ENCODE measurements around the gene APOBEC3G. TPM values are rescaled to one million over a fixed set of nuclear protein-coding genes. Genes with fewer than 3 reads are reported as not detected.

APOBEC3G gene
- total RNA-seq, 1 donor from 2014 or later, result 9.7 TPM

DNA sequence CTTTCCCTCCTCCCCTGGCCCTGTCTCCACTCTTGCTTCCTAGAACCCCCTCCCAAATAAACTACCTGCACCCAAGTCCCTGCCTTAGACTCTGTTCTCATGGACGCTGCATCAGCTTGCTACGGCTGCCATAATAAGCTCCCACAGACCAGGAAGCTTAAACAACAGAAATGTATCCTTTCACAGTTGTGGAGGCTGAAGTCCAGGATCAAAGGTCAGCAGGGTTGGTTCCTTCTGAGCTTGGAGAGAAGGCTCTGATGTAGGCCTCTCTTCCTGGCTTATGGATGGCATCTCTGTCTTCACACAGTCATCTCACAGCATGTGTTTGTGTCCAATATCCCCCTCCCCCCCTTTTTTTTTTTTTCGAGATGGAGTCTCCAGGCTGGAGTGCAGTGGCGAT, 52.0 kb downstream of the APOBEC3G start:
- Histone ChIP-seq H3K27me3 (ENCODE audit: control insufficient read depth, insufficient read depth, low read length) (peaks cover 2% of the 10 kb centered on the region), H3K36me3 (ENCODE audit: control insufficient read depth, insufficient read depth, low read length) (no peaks in the 10 kb centered on the region), H3K4me3 (ENCODE audit: low read depth, low read length) (no peak overlapping the region)
- no peak for DNase-seq (ENCODE audit: low read depth)
- TF ChIP-seq, protein P1, sequence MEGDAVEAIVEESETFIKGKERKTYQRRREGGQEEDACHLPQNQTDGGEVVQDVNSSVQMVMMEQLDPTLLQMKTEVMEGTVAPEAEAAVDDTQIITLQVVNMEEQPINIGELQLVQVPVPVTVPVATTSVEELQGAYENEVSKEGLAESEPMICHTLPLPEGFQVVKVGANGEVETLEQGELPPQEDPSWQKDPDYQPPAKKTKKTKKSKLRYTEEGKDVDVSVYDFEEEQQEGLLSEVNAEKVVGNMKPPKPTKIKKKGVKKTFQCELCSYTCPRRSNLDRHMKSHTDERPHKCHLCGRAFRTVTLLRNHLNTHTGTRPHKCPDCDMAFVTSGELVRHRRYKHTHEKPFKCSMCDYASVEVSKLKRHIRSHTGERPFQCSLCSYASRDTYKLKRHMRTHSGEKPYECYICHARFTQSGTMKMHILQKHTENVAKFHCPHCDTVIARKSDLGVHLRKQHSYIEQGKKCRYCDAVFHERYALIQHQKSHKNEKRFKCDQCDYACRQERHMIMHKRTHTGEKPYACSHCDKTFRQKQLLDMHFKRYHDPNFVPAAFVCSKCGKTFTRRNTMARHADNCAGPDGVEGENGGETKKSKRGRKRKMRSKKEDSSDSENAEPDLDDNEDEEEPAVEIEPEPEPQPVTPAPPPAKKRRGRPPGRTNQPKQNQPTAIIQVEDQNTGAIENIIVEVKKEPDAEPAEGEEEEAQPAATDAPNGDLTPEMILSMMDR (IDR thresholded peaks at IDR 0.05; ENCODE audit: insufficient read depth, low read length, poor library complexity, severe bottlenecking), result no peak

DNA sequence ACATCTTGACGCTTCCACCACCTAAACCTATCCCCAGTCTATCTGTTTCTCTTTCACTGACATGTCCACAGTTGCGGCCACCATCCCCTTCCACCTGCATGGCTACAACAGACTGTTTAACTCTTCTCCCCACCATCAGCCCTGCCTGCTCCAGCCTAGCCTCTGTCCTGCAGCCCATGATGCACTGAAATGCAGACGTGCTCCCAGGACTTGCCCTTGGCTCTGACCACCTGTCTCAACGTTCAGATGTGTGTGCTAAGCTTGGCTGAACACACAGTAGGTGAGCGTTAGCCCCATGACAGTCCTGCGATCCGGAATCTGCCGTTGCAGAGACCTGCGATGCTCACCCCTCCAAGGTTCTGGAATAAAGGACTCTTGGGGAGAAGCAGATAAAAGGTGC, 52.7 kb downstream of the APOBEC3G start:
- no peak overlapping the region for H3K4me3 ChIP-seq (ENCODE audit: low read depth, low read length)

DNA sequence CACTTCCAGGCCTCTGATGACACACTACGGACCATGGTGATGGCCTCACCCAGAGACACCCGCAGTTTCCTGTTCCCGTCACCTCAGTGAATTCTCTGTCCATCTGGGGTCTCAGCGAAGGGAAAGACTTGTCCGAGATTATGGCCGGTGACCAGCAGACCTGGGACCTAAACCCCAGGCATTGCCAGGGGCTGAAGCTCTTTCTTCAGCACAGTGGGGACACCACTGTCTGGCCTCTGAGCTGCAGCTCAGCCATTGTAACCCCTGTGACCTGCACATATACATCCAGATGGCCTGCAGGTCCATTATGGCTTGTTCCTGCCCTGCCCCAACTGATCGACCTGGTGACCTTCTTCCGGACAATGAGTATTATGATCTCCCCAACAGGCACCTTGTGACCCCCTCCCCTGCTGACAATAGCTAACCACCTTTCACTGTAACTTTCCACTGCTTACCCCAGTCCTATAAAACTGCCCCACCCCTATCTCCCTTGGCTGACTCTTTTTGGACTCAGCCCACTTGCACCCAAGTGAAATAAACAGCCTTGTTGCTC, 53.2 kb downstream of the APOBEC3G start:
- no peak for DNase-seq (ENCODE audit: low read depth)
- TF ChIP-seq, protein P1 (IDR thresholded peaks at IDR 0.05; ENCODE audit: insufficient read depth, low read length, poor library complexity, severe bottlenecking), result no peak
- H3K27me3 ChIP-seq (ENCODE audit: control insufficient read depth, insufficient read depth, low read length), result peaks cover 2% of the 10 kb centered on the region
- H3K36me3 ChIP-seq (ENCODE audit: control insufficient read depth, insufficient read depth, low read length), result no peaks in the 10 kb centered on the region
- no peak overlapping the region for H3K4me3 ChIP-seq (ENCODE audit: low read depth, low read length)

More for the DNA sequence above, 52.7 kb downstream of the APOBEC3G start:
- no peak for DNase-seq (ENCODE audit: low read depth)
- TF ChIP-seq, protein P1 (IDR thresholded peaks at IDR 0.05; ENCODE audit: insufficient read depth, low read length, poor library complexity, severe bottlenecking), result no peak
- H3K36me3 ChIP-seq (ENCODE audit: control insufficient read depth, insufficient read depth, low read length), result no peaks in the 10 kb centered on the region
- H3K27me3 ChIP-seq (ENCODE audit: control insufficient read depth, insufficient read depth, low read length), result peaks cover 2% of the 10 kb centered on the region

DNA sequence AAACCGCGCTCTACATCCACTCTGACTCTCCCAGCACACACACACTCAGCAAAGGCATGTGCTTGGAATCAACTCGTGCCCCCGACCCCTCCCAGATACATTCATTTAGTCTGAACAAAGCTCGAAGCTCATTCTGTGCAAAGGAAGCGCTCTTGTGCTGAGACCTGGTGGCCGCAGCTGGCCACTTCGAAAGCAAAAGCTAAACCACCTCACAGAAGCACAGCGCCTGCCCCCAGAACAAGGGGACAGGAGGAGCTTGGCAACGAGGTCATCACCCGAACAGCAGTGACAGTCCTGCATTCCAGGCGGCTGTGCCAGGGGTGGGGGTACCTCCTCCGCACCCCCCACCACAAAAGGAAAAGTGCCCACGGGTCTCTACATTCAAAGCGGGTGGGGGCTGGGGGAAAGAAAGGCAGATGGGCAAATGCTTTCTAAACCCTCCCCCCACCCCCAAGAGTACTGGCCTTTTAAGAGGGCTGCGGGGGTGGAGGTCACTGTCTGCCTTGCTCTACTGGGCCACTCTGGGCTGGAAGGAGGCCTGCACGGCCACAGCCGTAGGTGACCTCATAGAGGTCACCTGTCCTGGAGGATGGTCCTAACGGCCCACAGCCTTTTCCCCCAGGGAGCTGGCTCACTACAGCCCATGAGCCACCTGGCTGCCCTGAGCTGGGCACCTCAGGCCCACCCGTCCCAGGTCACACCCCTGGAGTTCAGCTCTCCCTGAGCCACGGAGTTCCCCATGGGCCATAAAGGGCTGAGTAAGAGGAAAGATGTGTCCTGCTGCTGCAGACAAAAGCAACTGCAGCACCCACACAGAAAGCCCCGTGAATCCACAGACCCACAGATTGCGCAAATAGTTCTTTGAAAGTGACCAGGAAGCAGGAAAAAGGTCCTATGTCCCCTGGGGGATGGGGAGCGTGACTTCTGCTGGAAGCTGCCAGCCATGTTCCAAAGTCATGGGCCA, 54.1 kb downstream of the APOBEC3G start:
- Histone ChIP-seq H3K4me3 (ENCODE audit: low read depth, low read length) (no peak overlapping the region), H3K36me3 (ENCODE audit: control insufficient read depth, insufficient read depth, low read length) (no peaks in the 10 kb centered on the region), H3K27me3 (ENCODE audit: control insufficient read depth, insufficient read depth, low read length) (peaks cover 2% of the 10 kb centered on the region)
- TF ChIP-seq, protein P1 (IDR thresholded peaks at IDR 0.05; ENCODE audit: insufficient read depth, low read length, poor library complexity, severe bottlenecking), result no peak
- DNase-seq (ENCODE audit: low read depth), result no peak

DNA sequence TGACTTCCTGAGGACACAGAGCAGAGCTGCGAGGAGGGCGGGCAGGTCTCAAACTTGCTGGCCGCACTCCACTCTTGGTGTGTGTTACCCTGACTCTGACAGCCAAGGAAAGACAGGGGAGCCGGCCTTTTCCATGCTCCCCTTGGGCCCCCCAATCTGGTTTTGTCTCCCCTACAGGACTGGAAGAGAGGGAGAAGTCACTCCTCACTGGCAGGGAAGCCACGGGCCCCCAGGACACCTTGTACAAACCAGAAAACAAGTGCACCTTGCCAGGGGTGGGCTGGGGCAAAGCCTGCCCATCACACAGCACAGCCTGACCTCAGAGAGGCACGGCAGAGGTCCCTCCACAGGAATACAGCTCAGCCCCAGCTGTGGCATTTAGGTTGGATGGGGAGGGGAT, 55.2 kb downstream of the APOBEC3G start:
- no peak for DNase-seq (ENCODE audit: low read depth)
- no peaks in the 10 kb centered on the region for H3K36me3 ChIP-seq (ENCODE audit: control insufficient read depth, insufficient read depth, low read length)
- TF ChIP-seq, protein P1 (IDR thresholded peaks at IDR 0.05; ENCODE audit: insufficient read depth, low read length, poor library complexity, severe bottlenecking), result no peak
- H3K4me3 ChIP-seq (ENCODE audit: low read depth, low read length), result no peak overlapping the region
- peaks cover 2% of the 10 kb centered on the region for H3K27me3 ChIP-seq (ENCODE audit: control insufficient read depth, insufficient read depth, low read length)
